ENCODE measurements around the gene DHCR7.

Gene DHCR7, protein sequence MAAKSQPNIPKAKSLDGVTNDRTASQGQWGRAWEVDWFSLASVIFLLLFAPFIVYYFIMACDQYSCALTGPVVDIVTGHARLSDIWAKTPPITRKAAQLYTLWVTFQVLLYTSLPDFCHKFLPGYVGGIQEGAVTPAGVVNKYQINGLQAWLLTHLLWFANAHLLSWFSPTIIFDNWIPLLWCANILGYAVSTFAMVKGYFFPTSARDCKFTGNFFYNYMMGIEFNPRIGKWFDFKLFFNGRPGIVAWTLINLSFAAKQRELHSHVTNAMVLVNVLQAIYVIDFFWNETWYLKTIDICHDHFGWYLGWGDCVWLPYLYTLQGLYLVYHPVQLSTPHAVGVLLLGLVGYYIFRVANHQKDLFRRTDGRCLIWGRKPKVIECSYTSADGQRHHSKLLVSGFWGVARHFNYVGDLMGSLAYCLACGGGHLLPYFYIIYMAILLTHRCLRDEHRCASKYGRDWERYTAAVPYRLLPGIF

DNA sequence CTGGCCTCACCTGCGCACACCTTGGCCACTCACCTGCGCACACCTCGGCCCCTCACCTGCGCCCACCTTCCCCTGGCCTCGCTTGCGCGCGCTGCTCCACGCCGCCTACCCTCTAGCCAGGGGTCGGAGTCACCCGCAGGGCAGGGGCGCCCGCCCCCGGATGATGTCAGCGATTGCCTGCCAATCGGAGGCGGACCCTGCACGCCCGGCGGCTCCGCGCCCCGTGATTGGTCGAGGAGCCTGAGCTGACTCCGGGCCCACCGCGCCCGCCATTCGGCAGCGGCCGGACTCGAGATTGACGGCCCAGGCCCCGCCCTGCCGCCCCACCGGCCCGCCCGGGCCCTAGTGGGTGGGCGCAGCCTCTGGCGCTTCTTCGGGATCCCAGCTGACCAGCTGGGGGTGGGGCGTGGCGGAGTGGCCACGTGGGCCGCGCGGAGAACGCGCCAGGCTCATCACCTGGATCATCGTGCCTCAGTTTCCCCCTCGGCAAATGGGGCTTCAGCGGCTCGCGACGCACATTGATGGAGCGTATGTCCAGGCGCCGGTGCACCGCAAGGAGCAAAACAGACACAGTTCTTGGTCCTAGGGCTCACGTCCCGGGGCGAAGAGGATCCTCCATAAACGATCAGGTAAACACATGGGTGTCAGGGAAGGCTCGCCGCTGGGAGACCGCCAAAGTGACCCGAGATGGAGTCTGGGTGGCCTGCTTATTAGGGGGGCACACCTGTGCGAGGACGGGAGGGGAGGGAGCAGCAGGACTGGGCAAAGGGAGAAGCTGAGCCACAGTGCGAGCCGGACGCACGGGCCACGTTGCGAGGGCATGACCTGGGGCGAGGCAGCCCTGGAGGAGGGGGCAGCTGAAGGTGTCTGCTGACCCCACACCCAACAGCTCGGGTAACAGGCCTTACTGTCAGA is at the start of gene DHCR7:
Gene DHCR7 (minus strand): TSS at position 137 of the 915 bp plus-strand sequence. CDS start 3,441 bp downstream, outside the sequence.
- no peak for FAIRE-seq

DNA sequence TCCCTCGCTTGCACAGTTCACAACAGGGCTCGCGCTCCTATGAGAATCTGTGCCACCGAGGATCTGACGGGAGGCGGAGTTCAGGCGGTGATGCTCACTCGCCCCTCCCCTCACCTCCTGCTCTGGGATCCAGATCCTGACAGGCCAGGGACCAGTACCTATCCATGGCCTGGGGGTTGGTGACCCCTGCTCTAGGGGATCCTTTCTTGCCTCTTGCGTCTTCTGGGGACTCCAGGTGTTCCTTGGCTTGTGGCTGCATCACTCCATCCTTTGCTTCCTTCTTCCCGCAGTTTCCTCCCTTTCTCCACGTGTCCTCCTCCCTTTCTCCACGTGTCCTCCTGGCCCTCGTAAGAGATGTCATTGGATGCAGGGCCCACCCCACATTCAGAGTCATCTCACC is 48.2 kb upstream of the DHCR7 start:
- FAIRE-seq = no peak

GRCh38 chr11:71495286-71496230 is 47.4 kb upstream of the DHCR7 start:
- no peak for FAIRE-seq

DNA sequence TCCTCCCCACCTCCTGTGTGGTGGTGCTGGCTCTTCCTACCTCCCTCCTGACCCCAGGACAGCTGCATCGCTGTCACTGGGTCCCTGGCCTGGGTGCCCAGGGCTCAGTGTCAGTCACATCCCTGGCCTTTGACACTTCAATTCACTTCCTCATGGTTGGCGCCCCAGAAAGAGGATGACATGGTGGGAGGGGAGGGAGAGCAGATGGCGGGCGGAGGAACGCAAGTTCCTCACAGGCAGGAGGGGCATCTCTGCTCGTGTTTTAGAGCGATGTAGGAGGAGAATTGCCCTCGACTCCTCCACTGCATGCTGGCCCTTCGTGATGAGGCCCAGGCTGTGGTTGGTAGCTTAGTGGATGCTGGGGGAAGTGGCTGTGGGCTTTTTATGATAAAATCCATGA is 43.7 kb upstream of the DHCR7 start:
- no peak for FAIRE-seq

DNA sequence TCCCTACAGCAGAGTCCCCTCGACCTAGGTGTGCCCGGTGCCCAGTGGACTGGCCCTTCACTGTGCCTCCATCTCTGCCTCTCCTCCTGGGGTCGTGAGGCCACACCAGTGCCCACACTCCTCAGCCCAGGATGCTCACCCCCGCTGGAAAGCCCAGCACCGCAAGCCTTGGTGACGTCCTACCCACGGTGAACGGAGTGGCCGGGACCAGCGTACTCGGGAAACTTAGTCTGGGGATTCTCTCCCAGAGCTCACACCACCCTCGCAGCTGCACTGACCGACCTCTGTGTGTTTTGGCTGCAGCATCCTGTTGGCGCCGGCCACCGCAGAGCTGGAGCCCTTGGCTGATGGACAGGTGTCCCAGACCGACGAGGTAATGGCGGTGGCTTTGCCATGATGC is 43.3 kb upstream of the DHCR7 start:
- FAIRE-seq = no peak

DNA sequence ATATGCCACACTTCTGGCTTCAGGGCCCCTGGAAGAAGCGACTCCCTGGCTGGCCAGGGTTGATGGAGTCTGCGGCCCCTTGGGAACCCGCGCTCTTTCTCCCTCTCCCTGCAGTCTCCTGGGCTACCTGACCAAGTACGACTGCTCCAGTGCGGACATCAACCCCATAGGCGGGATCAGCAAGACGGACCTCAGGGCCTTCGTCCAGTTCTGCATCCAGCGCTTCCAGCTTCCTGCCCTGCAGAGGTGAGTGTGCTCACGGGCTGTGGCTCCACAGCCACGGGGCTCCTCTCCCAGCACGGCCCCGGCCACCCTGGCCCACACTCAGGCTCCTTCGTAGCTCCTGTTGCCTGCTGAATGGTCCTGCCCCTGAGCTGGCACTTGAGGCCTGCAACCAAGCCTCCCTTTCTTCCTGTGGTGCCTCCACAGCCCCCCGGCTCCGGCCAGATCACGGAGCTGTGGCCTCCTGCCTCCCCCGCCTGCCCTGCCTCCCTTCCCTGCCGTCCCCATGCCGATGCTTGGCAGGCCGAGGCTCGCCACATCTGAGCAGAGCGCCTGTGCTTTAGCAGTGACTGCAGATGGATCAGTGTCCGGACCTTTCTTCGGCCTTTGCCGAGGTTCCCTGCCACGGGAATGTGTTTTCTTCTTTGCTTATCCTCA is 42.7 kb upstream of the DHCR7 start:
- FAIRE-seq = no peak

DNA sequence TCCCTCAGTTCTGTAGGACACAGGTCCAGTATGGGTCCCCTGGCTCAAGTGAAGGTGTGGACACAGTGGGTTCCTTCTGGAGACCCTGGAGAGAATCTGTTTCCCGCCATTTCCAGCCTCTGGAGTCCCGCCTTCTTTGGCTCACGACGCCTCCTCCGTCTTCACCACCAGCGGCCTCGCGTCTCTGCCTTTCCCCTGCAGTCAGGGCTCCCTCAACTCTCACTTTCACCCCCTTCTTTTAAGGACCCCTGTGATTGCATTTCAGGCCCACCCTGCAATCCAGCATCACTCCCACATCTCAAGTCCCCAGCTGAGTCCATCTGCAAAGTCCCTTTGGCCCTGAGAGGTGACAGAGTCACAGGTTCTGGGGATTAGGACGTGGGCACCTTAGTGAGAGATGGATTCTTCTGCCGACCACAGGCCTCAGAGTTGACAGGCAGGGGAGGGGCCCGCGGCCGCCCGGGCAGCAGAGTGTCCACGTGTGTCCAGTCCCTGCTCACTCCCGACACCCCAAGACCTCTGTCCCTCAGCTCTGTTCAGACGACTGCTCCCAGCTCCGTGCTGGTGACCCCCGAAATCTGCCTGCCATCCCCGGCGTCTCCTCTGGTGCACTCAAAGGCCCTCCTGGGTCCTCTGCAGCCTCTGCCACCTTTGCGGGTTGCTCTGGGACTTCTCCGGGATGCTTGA is 42.0 kb upstream of the DHCR7 start:
- FAIRE-seq = no peak

DNA sequence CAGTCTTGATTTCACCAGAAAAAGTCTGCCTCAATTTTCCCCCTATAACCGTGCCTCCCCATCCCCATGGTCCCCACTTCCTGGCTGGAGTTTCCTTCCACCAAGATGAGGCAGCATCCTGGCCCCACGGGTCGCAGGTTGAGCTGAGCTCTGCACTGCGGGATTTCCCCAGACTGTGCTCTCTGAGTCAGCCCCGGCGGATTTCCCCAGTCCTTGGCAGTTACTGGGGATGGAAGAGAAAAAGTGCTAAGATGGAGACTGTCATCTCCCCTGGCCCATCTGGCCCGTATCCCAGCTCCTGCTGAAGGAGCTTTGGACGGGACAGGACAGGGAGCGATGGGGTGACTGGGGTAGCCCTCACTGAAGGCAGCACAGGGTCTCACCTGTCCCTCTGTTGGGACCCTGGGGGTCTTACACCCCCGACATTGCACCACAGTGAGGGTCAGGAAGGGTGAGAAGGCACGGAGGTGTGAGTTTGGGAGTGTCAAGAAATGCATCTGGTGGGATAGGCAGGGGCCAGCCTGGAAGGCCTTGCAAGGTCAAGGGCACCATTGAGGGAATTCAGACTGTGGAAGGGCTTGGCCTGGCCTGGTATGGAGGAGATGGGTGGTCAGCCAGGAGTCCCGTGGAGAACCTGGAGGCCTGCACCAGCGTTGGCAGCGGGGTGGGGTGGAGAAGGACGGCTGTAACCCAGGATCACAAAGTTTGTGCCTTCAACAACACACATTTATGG is 41.3 kb upstream of the DHCR7 start:
- no peak for FAIRE-seq

GRCh38 chr11:71488681-71489270 is 40.6 kb upstream of the DHCR7 start:
- no peak for FAIRE-seq

DNA sequence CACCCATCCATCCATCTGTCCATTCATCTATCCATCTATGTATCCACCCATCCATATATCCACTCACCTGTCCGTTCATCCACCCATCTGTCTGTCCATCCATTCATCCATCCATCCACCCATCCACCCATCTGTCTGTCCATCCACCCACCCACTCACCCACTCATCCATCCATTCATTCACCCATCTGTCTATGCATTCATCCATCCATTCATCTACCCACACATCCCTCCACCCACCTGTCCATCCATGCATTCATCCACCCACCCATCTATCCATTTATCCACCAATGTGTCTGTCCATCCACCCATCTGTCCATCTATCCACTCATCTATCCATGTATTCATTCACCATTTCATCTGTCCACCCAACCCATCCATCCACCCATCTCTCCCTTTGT is 38.1 kb upstream of the DHCR7 start:
- FAIRE-seq = no peak

DNA sequence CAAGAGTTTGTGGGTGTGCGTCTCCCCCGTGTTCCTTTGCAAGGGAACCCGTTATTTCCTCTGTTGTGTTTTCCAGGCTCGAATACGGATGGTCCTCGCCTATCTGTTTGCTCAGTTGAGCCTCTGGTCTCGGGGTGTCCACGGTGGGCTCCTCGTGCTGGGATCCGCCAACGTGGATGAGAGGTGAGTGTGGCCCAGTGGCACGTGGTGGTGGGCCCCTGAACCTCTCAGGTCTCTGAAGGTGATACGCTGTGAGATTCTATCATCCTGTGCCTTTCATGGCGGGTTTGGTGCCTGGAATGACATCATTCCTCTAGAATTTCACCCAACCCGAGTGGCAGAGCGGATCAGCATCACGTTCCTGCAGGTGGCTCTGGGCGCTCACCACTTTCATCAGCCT is 37.3 kb upstream of the DHCR7 start:
- no peak for FAIRE-seq

DNA sequence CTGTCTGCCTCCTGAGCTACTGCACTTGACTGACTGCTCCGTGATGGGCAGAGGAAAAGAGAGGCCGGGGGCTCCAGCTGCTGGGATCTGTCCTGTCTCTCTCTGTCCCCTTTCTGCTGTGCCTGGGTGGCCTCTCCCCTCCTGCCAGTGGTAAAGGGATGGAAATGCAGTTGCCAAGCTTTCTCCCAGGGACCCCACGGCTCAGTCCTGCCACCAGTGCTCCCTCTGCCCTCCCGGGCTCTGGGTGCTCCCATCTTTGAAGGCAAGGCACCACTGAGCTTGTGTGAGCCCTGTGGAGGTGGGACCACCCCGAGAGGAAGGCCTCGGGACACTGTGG is 36.8 kb upstream of the DHCR7 start:
- FAIRE-seq = no peak

GRCh38 chr11:71484248-71485062 is 36.3 kb upstream of the DHCR7 start:
- no peak for FAIRE-seq

DNA sequence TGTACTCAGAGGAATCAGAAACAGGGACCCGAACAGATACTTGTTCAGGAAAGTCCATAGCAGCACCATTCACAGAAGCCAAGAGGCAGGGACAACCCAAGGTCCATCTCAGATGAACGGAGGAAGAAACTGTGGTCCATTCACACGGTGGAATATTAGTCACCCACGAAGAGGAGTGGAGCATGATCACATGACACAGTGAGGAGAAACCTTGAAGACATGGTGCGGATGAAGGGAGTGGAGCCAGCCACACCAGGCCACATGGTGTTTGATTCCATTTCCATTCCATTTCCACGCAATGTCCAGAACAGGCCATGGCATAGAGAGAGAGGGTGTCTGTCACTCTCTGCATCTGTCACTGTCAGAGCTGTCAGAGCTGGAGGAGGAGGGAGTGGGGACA is 35.5 kb upstream of the DHCR7 start:
- no peak for FAIRE-seq

DNA sequence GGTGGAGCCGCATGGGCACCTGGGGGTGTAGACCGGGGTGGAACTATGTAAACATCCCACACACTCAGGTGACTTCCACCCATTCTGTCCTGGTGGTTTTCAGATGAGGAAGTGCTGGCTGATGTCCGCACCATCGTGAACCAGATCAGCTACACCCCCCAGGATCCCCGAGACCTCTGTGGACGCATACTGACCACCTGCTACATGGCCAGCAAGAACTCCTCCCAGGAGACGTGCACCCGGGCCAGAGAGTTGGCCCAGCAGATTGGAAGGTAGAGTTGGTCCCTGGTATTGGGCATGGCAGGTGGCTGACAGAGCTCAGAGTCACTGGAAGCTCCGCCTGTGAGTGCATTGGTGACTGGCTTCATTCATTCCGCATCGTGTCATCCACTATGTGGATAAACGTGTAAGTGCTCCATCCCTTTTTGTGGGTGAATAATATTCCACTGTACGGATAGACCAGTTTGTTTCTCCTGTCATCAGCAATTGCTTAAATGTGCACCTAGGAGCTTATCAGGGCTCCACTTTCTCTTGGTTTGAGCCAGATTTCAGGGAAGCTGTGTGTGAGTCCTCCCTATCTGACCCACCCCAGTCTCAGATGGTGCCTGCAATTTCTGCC is 34.7 kb upstream of the DHCR7 start:
- no peak for FAIRE-seq

DNA sequence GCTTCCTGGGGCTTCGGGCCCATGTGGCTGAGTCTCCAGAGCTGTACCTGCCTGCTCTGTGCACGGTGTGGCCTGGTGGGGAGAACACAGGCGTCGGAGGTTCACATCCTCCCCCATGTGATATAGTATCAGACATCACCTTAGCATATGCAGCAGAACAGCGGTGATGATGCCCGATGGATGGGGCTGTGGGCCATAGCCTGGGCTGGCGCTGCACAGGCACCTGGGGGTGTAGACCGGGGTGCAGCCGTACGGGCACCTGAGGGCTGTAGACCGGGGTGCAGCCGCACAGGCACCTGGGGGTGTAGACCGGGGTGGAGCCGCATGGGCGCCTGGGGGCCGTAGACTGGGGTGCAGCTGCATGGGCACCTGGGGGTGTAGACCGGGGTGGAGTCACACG is 34.0 kb upstream of the DHCR7 start:
- FAIRE-seq = no peak

GRCh38 chr11:71481101-71481960 is 33.1 kb upstream of the DHCR7 start:
- no peak for FAIRE-seq

DNA sequence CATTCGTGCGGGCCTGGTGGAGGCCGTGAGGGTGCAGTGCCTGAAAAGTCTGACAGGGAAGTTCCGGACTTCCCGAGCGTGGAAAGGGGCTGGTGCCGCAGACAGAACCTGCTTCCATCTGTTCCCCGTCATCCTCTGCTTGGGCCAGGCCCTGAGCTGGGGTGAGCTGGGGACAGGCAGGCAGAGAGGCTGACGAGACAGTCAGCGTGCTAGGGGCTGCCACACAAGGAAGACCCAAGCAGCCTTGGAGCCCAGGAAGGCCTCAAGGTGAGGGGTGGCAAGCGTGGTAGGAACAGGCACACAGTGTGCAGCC is 30.3 kb upstream of the DHCR7 start:
- no peak for FAIRE-seq

Measured in TTC549 (cell line).